ENCODE data around the gene TNN.

The TNN gene

GRCh38 chr1:175195281-175195680 is 127.6 kb downstream of the TNN start:
- H3K36me3 ChIP-seq (ENCODE audit: control insufficient read depth in 1 of 2, insufficient read depth in 2 of 2, low read length in 2 of 2), result no peaks in the 10 kb centered on the region
- peaks cover 13 to 17% of the 10 kb centered on the region in 2 donors for H3K4me1 ChIP-seq (ENCODE audit: control insufficient read depth in 1 of 2, insufficient read depth in 2 of 2, low read length in 2 of 2)
- H3K27ac ChIP-seq (ENCODE audit: low read length), result no peak overlapping the region
- no peaks in the 10 kb centered on the region for H3K9me3 ChIP-seq (ENCODE audit: control insufficient read depth in 1 of 2, low read length in 2 of 2)
- H3K4me3 ChIP-seq (ENCODE audit: low read depth in 1 of 2, low read length in 2 of 2), result no peak overlapping the region
- no peaks in the 10 kb centered on the region for H3K27me3 ChIP-seq (ENCODE audit: low read depth, low read length)

DNA sequence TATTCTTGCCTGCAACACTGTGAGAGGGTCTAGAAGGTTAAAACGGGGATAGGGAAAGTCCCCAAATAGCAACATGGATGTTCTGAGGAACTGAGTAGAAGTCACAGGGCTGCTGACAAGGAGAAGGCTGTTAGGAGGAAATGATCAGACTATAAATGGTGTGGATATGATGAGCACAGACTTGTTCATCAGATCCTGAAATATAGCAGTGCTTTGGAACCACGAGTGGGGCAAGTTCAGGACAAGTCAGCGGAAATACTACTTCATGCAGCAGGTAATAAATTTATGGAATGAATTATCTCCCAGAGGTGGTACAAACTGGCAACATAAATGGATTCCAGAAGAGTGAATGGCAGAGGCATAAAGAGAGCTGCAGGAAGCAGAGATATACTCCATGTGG is 128.2 kb downstream of the TNN start:
- H3K36me3 ChIP-seq (ENCODE audit: control insufficient read depth in 1 of 2, insufficient read depth in 2 of 2, low read length in 2 of 2), result no peaks in the 10 kb centered on the region
- no peaks in the 10 kb centered on the region for H3K9me3 ChIP-seq (ENCODE audit: control insufficient read depth in 1 of 2, low read length in 2 of 2)
- no peak overlapping the region for H3K4me3 ChIP-seq (ENCODE audit: low read depth in 1 of 2, low read length in 2 of 2)
- H3K27me3 ChIP-seq (ENCODE audit: low read depth, low read length), result no peaks in the 10 kb centered on the region
- H3K27ac ChIP-seq (ENCODE audit: low read length), result no peak overlapping the region
- peaks cover 12 to 16% of the 10 kb centered on the region in 2 donors for H3K4me1 ChIP-seq (ENCODE audit: control insufficient read depth in 1 of 2, insufficient read depth in 2 of 2, low read length in 2 of 2)

GRCh38 chr1:175197531-175197930 is 129.9 kb downstream of the TNN start:
- Histone ChIP-seq H3K4me3 (ENCODE audit: low read depth in 1 of 2, low read length in 2 of 2) (no peak overlapping the region), H3K4me1 (ENCODE audit: control insufficient read depth in 1 of 2, insufficient read depth in 2 of 2, low read length in 2 of 2) (peaks cover 11 to 16% of the 10 kb centered on the region in 2 donors), H3K9me3 (ENCODE audit: control insufficient read depth in 1 of 2, low read length in 2 of 2) (no peaks in the 10 kb centered on the region), H3K27me3 (ENCODE audit: low read depth, low read length) (no peaks in the 10 kb centered on the region), H3K27ac (ENCODE audit: low read length) (peak overlapping the region; percentile 32), H3K36me3 (ENCODE audit: control insufficient read depth in 1 of 2, insufficient read depth in 2 of 2, low read length in 2 of 2) (no peaks in the 10 kb centered on the region)

Measured in muscle layer of duodenum (tissue), 2 donors.